ENCODE results near the gene ZMYND15. TPM values are rescaled to one million over a fixed set of nuclear protein-coding genes. Genes with fewer than 3 reads are reported as not detected.
"Not testable (repeated sequence)": the region's sequence is repeated elsewhere in the genome, so short reads cannot be mapped to it uniquely, and the experiment has no call there.

Gene ZMYND15
- total RNA-seq, 1 donor from 2014 or later = 0.22 TPM

- DNase-seq (ENCODE audit: low spot score, unreplicated experiment) = no peak
- peaks cover 7% of the 10 kb centered on the region for H3K36me3 Mint-ChIP-seq (ENCODE audit: insufficient read depth)
- H3K27me3 Mint-ChIP-seq = no peaks in the 10 kb centered on the region
- H3K27ac Mint-ChIP-seq = no peak overlapping the region
- H3K4me3 Mint-ChIP-seq (ENCODE audit: low read depth) = no peak overlapping the region
- H3K9me3 Mint-ChIP-seq (ENCODE audit: low read depth) = no peaks in the 10 kb centered on the region
- TF ChIP-seq, protein P1, sequence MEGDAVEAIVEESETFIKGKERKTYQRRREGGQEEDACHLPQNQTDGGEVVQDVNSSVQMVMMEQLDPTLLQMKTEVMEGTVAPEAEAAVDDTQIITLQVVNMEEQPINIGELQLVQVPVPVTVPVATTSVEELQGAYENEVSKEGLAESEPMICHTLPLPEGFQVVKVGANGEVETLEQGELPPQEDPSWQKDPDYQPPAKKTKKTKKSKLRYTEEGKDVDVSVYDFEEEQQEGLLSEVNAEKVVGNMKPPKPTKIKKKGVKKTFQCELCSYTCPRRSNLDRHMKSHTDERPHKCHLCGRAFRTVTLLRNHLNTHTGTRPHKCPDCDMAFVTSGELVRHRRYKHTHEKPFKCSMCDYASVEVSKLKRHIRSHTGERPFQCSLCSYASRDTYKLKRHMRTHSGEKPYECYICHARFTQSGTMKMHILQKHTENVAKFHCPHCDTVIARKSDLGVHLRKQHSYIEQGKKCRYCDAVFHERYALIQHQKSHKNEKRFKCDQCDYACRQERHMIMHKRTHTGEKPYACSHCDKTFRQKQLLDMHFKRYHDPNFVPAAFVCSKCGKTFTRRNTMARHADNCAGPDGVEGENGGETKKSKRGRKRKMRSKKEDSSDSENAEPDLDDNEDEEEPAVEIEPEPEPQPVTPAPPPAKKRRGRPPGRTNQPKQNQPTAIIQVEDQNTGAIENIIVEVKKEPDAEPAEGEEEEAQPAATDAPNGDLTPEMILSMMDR (IDR thresholded peaks at IDR 0.05; ENCODE audit: unreplicated experiment) = no peak
- H3K4me1 Mint-ChIP-seq (ENCODE audit: low read depth) = no peaks in the 10 kb centered on the region
Observed at GRCh38 chr17:4696437-4696805, 43.2 kb upstream of the ZMYND15 start.

DNA sequence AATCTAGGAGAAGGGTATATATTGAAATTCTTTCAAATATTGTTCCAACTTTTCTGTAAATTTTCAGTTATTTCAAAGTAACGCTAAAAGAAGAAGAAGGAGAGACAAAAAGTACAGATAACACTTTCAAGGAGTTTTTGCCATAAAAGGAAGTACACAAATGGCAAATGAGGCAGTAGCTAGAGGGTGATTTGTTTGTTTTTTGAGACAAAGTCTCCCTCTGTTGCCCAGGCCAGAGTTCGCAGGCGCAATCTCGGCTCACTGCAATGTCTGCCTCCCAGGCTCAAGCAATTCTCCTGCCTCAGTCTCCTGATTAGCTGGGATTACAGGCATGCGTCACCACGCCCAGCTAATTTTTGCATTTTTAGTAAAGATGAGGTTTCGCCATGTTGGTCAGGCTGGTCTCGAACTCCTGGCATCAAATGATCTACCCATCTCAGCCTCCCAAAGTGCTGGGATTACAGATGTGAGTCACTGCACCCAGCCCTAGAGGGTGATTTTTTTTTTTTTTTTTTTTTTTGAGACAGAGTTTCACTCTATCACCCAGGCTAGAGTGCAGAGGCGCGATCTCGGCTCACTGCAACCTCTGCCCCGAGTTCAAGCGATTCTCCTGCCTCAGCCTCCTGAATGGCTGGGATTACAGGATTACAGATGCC is 40.1 kb upstream of the ZMYND15 start:
- Mint-ChIP-seq H3K27ac (peak overlapping the region; percentile 33), H3K4me1 (ENCODE audit: low read depth) (peaks cover 17% of the 10 kb centered on the region)
- not testable (repeated sequence) for H3K36me3 Mint-ChIP-seq (ENCODE audit: insufficient read depth); H3K9me3 Mint-ChIP-seq (ENCODE audit: low read depth); H3K27me3 Mint-ChIP-seq; DNase-seq (ENCODE audit: low spot score, unreplicated experiment); H3K4me3 Mint-ChIP-seq (ENCODE audit: low read depth)

DNA sequence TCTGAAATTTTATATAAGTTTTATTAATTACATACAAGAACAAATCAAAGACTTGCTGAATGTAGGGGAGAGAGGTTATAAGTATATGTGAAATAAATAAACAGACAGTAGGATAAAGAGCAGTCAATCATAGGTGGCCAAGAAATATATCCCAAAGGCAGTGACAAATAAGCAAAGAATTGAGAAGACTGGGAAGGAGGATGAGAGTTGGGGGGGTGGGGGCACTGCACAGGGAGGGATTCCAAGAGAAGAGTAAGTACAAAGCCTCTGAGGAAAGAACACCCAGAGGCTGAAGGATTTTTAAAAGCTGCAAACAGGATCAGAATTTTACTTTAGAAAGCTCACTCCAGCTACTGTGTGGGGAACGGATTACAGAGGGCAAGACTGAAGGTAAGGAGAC is 38.5 kb upstream of the ZMYND15 start:
- H3K4me1 Mint-ChIP-seq (ENCODE audit: low read depth) = peaks cover 17% of the 10 kb centered on the region
- TF ChIP-seq, protein P1 (IDR thresholded peaks at IDR 0.05; ENCODE audit: unreplicated experiment) = no peak
- H3K36me3 Mint-ChIP-seq (ENCODE audit: insufficient read depth) = peaks cover 6% of the 10 kb centered on the region
- no peaks in the 10 kb centered on the region for H3K27me3 Mint-ChIP-seq
- no peaks in the 10 kb centered on the region for H3K9me3 Mint-ChIP-seq (ENCODE audit: low read depth)
- DNase-seq (ENCODE audit: low spot score, unreplicated experiment) = no peak
- no peak overlapping the region for H3K27ac Mint-ChIP-seq
- H3K4me3 Mint-ChIP-seq (ENCODE audit: low read depth) = no peak overlapping the region

GRCh38 chr17:4703330-4703691 is 36.3 kb upstream of the ZMYND15 start:
- H3K4me1 Mint-ChIP-seq (ENCODE audit: low read depth) = peaks cover 17% of the 10 kb centered on the region
- no peaks in the 10 kb centered on the region for H3K9me3 Mint-ChIP-seq (ENCODE audit: low read depth)
- DNase-seq (ENCODE audit: low spot score, unreplicated experiment) = no peak
- peak overlapping the region; percentile 93 for H3K4me3 Mint-ChIP-seq (ENCODE audit: low read depth)
- TF ChIP-seq, protein P1 (IDR thresholded peaks at IDR 0.05; ENCODE audit: unreplicated experiment) = no peak
- peak overlapping the region; percentile 95 for H3K27ac Mint-ChIP-seq
- no peaks in the 10 kb centered on the region for H3K27me3 Mint-ChIP-seq
- no peaks in the 10 kb centered on the region for H3K36me3 Mint-ChIP-seq (ENCODE audit: insufficient read depth)

DNA sequence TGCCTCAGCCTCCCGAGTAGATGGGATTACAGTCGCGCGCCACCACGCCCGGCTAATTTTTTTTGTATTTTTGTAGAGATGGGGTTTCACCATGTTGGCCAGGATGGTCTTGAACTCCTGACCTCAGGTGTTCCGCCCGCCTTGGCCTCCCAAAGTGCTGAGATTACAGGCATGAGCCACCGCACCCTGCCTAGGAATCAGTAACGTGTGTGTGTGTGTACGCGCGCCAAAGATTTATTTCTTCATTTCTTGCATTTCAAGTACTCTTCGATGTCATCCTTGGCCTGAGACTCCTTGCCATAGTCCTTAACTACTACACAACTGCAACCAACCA is 35.1 kb upstream of the ZMYND15 start:
- H3K36me3 Mint-ChIP-seq (ENCODE audit: insufficient read depth); H3K27me3 Mint-ChIP-seq; DNase-seq (ENCODE audit: low spot score, unreplicated experiment); H3K9me3 Mint-ChIP-seq (ENCODE audit: low read depth): not testable (repeated sequence)
- peak overlapping the region; percentile 93 for H3K4me3 Mint-ChIP-seq (ENCODE audit: low read depth)
- H3K4me1 Mint-ChIP-seq (ENCODE audit: low read depth) = peaks cover 18% of the 10 kb centered on the region
- H3K27ac Mint-ChIP-seq = peak overlapping the region; percentile 95

GRCh38 chr17:4704991-4705390 is 34.6 kb upstream of the ZMYND15 start:
- peak overlapping the region; percentile 93 for H3K4me3 Mint-ChIP-seq (ENCODE audit: low read depth)
- TF ChIP-seq, protein P1 (IDR thresholded peaks at IDR 0.05; ENCODE audit: unreplicated experiment) = no peak
- peak overlapping the region; percentile 95 for H3K27ac Mint-ChIP-seq
- H3K9me3 Mint-ChIP-seq (ENCODE audit: low read depth) = no peaks in the 10 kb centered on the region
- H3K36me3 Mint-ChIP-seq (ENCODE audit: insufficient read depth) = no peaks in the 10 kb centered on the region
- peaks cover 21% of the 10 kb centered on the region for H3K4me1 Mint-ChIP-seq (ENCODE audit: low read depth)
- H3K27me3 Mint-ChIP-seq = no peaks in the 10 kb centered on the region
- no peak for DNase-seq (ENCODE audit: low spot score, unreplicated experiment)

All from progenitor cell of endocrine pancreas (in vitro differentiated cells).